GM12874 (cell line): Measurements from ENCODE around the gene MTARC1.

Experiments used
- TF ChIP-seq, protein P1 (sequence below): IDR thresholded peaks from 2 replicates; pipeline ENCODE4 v1.5.1; 2011; ENCODE audit warnings: low read depth, mild to moderate bottlenecking, control low read depth, low read length, moderate library complexity; ENCODE audit not compliant: insufficient read depth

MTARC1 gene

DNA sequence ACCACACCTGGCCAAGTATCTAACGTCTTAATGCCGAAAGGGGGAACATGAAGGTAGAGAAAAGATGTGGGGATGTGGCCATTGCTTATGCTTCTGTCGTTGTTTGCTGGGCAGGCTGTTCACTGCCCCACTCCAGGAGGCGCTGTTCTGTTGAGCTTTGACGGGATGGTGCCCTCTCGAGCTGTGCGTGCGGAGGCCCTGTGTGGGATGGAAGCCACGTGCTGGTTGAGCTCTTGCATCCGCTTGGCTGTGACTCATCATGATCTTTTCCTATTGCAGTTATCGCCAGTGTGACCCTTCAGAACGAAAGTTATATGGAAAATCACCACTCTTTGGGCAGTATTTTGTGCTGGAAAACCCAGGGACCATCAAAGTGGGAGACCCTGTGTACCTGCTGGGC lies 26.3 kb downstream of the MTARC1 start:
- TF ChIP-seq, protein P1, sequence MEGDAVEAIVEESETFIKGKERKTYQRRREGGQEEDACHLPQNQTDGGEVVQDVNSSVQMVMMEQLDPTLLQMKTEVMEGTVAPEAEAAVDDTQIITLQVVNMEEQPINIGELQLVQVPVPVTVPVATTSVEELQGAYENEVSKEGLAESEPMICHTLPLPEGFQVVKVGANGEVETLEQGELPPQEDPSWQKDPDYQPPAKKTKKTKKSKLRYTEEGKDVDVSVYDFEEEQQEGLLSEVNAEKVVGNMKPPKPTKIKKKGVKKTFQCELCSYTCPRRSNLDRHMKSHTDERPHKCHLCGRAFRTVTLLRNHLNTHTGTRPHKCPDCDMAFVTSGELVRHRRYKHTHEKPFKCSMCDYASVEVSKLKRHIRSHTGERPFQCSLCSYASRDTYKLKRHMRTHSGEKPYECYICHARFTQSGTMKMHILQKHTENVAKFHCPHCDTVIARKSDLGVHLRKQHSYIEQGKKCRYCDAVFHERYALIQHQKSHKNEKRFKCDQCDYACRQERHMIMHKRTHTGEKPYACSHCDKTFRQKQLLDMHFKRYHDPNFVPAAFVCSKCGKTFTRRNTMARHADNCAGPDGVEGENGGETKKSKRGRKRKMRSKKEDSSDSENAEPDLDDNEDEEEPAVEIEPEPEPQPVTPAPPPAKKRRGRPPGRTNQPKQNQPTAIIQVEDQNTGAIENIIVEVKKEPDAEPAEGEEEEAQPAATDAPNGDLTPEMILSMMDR, result 0 out of 2 replicates have a peak, but pooled peaks have one; percentile 16

DNA sequence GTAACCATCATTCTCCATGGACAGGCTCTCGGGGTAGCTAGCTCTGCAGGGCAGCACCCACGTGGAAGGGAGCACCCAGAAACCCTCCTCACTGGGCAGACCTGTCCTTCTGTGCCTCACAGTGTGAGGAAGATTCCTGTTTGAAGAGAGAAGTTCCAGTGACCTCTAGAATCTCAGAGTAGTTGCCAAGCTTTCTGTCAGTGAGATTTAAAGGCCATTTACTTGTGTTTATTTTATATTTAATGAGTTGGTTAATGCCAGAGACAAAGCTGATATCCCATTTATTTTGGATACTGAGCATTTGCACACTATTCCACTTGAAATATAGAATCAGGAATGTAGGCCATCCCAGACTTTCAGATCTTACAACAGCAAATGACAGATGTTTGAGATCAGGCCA lies 28.7 kb downstream of the MTARC1 start:
- TF ChIP-seq, protein P1, result no peak

DNA sequence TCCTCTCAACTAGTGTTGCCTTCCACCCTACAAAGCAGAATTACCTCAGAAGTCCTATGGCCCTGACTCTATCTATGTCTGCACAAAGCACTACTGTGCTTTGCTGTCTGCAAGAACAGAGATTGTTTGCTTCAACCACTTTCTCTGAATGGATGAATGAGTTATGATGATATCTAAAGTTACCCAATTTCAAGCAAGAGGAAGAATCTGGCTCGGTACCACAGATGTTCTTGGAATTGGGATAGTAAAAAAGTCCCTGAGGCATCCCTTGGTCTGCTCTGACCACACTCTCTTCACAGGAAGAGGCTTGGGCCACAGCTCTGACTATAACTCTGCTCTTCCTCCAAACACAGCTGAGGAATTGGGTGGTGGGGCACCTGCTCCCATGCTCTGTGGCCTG lies 31.2 kb downstream of the MTARC1 start:
- TF ChIP-seq, protein P1, result no peak

DNA sequence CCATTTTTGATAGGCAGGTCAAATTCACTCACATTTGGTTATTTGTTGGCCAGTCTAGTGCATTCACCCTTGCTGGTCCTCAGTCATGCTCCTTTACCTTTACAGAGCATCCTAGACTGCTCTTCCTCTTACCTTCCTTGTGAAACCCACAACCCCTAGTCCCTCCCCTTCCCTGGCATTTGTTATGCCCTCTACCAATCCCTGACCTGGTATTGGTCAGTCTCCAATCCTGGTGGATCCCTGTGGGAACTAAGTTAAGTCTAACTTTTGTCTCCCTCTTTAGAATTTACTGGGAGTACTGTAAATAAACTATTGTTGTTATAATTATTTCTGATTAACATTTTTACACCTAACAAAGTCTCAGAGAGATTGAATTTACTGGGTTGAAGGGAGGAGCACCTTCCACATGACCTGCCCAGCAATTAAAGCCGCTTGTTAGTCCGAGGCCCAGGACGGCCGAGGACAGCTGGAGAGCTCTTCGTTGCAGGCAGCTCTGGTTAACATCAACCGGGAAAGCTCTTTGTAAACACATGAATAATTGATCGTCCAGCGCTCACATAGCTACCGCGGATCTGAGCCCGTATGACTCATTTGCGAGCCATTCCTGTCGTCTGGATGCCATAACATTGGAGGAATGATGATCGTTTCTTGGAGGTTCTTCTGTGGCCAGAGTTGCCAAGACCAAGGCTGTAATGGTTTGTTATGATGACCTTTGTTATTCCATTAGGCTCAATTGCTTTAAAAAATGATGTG lies 31.9 kb downstream of the MTARC1 start:
- TF ChIP-seq, protein P1, result no peak

DNA sequence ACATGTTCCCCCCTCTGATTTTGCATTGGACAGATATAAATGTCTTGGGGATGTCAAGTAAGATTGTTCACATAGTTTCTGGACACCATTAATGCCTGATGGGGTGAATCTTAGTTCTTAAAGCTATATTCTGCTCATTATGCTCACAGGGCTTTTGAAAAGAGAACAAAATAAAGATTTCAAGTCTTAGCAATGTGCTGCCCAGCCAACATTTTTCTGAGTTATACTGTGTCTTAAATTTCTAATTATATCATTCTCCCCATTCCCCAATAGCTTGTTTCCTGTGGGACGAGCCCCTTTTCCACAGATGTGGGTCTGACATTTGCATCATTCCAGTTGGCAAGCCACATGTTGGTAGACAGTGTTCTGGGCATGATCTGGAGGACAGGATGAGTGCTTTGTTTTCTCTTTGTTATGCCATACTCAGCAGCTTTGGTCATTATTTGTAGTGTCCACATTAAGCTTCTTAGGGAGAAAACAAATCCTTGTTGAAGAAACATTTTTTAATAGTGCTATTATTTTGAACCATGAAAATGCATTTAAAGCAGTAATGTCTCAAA lies 32.8 kb downstream of the MTARC1 start:
- TF ChIP-seq, protein P1, result no peak

DNA sequence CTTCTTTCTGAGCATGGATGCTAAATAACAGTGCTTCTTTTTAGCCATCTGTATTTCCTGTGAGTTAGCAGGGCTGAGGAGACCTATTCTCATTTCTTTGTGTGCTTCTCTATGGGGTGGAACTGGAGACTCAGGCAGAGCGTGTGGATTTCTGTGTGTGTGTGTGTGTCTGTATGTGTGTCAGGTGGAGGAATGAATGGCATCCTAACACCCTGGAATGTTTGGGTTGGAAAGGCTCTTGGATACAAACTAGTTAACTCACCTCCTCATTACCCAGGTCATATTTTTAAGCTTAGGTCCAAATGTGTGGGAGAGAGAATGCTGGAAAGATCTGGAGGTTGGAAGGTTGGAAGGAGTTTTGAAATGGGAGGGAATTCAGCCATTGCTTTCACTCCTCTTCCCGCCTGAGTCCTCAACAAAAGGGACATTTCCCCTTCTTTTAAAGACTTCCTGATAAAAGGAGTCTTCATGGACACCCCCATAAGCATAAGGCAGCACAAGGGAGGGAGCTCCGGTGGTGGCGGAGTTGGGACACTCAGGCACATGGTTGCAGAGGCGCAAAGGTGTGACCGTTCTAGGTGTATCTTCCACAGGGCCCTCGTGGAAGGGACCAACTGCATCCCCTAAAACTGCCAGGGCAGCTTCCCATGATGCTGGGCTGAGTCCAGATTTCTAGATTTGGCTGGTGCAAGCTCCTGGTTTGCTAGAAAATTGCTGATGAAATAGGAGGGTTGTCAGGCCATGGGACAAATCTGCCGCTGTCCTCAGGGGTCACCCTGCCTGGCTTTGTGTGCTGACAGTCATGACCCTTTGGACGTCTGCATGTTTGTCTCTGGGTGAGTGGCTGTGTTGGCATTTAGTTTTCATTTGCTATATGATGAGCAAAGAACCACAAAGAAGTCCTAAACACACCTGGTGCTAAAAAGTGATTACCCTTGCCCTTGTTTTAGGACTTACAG lies 37.6 kb downstream of the MTARC1 start:
- TF ChIP-seq, protein P1, result no peak
